GM18505 (cell line): ENCODE measurements around the gene HTRA1.

Experiments
- ATAC-seq: cut with Tn5 transposase; IDR thresholded peaks from one replicate; pipeline ENCODE4 v1.9.1; 2021; ENCODE audit not compliant: unreplicated experiment
- POLR2A ChIP-seq: IDR thresholded peaks from 4 replicates; pipeline ENCODE4 v1.6.1; 2011; ENCODE audit warnings: borderline replicate concordance; ENCODE audit not compliant: insufficient read depth, insufficient read length; ENCODE audit errors: extremely low read depth

HTRA1 gene

DNA sequence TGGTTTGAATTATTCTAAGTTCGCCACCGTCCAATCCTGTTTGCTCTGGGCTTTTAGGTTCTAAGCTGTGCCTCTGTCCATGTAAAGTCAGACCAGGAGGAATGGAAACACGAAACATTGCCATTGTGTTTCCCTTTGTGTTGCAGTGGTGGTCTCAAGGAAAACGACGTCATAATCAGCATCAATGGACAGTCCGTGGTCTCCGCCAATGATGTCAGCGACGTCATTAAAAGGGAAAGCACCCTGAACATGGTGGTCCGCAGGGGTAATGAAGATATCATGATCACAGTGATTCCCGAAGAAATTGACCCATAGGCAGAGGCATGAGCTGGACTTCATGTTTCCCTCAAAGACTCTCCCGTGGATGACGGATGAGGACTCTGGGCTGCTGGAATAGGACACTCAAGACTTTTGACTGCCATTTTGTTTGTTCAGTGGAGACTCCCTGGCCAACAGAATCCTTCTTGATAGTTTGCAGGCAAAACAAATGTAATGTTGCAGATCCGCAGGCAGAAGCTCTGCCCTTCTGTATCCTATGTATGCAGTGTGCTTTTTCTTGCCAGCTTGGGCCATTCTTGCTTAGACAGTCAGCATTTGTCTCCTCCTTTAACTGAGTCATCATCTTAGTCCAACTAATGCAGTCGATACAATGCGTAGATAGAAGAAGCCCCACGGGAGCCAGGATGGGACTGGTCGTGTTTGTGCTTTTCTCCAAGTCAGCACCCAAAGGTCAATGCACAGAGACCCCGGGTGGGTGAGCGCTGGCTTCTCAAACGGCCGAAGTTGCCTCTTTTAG lies 52.9 kb downstream of the HTRA1 start:
- no peak for TF ChIP-seq POLR2A
- no peak for ATAC-seq

DNA sequence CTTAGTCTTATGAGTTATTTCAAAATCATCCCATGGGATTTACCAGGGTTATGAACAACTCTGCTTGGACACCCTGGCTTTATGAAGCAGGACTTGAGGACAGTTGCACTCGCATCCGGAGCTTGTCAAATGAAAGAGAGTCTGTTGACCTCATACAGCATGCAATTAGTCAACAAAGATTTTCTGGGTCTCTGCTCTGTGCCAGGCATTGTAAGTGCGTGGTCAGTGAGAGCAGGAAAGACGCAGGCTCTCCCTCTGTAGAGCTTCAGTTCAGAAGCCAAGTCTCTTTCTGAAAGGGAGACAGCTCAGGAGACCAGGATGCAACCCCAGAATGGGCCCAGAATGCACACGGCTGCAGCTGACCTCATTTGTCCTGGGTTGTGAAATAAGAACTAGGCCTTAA lies 53.7 kb downstream of the HTRA1 start:
- no peak for TF ChIP-seq POLR2A
- ATAC-seq: no peak

DNA sequence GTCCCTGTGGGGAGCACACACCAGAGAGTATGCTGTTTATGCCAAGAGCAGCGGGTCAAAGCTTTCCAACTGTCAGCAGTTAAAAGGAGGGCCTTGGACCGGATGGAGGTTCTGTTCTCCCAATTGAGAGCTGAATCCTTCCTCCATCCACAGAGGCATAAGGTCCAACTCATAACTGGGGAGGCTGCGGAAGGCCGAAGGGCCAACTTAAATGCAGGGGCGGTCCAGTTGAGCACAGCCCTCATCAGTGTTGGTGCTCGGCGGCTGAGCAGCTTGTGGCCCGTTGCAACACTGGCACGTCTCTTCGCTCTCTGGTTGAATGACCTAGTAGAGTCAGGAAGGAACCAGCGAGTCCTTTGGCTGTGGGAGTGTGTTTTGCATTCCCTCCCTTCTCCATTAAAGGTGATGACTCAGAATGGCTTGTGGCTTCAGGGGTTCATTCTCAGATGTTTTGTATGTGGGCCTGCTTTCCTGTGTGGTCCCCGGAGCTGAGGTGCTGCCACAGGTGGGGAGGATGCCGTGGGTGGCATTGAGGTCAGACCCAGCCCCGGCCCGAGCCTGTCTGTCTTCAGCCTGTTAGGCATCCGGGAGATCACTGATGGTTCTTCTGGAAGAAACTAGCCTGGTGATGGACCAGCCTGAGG lies 54.4 kb downstream of the HTRA1 start:
- no peak for TF ChIP-seq POLR2A
- no peak for ATAC-seq

DNA sequence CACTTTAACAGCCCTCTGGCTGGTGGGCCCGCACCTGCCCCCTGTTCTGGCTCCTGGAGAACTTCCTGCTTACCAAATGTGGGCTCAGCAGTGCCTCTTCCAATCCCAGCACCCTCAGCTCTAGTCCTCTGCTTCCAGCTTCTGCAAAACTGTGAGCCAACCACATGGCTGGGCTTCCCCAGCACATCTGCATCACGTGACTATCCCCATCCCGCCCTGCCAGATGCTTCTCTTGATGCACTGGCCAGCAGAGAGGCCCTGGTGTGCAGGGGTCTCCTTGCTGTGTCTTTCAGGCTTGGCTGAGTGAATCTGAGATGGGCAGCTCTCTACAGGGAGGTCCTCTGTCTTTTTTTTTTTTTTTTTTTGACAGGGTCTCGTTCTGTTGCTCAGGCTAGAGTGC lies 55.4 kb downstream of the HTRA1 start:
- no peak for TF ChIP-seq POLR2A
- ATAC-seq: no peak

DNA sequence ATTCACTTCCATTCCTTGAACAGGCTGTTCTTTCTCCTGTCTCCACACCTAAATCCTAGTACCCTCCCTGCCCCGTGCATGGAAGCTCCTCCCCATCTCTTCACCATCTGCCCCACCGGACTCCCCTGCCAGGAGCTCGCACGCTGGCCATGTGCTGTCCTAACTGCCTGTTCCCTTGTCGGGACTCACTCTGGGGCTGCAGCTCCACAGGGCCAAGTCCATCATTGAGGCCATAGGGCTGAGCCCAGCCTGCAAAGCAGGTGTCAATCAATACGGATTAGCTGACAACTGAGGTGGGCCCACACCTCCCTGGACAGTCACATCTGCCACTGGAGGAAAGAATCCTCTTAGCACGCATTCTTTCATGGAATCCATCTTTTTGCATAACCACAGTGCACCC lies 57.8 kb downstream of the HTRA1 start:
- no peak for TF ChIP-seq POLR2A
- no peak for ATAC-seq

DNA sequence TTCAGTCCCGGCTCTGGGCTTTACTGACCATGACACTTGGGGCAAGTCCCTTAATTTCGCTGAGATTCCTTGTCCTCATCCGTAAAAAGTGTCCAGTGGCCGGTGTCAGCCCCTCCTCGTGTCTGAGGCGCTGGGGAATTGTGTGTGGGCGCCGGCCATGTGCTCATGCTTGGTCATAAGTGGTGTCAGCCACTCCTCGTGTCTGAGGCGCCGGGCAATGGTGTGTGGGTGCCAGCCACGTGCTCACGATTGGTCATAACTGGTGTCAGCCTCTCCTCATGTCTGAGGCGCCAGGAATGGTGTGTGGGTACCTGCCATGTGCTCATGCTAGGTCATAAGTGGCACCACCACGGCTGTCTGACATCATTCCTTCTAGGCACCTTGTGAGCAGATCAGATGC lies 58.5 kb downstream of the HTRA1 start:
- no peak for TF ChIP-seq POLR2A
- no peak for ATAC-seq

DNA sequence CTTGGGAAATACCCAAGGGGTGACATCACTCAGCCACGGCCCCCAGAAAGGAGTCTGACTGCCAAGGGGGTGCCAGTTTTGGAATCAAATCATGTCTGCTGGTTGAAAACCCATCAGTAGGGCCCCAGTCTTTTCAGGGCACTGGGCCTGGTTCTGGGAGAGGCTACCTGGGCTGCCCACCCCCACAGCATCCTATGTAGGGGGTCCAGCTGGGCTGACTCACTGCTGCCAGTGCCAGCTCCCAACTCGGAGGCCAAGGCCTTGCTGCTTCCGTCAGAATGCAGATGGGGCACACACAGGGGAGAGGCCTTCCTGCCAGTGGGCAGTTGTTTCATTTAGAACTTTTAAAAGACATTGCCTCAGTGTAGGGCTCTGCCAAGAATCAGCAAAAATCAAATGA lies 59.7 kb downstream of the HTRA1 start:
- TF ChIP-seq POLR2A: no peak
- ATAC-seq: no peak

DNA sequence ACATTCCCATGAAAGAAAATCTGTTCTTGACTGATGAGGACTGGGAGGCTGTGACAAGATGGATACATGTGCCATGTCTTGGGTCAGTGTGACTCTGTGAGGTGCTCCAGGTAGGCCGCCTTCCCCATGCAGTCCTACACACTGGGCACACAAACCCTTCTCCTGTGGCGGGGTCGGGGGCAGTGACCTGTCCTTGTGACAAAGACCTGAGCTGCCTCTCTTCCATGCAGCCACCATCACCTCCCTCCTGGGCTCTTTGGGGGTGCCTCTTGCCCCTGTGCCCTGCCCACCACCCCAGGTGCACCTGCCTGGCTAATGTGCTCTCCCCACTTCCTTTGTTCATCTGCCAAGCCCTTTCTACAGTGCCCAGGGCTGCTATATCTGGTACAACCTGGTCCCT lies 63.5 kb downstream of the HTRA1 start:
- TF ChIP-seq POLR2A: no peak
- ATAC-seq: no peak

DNA sequence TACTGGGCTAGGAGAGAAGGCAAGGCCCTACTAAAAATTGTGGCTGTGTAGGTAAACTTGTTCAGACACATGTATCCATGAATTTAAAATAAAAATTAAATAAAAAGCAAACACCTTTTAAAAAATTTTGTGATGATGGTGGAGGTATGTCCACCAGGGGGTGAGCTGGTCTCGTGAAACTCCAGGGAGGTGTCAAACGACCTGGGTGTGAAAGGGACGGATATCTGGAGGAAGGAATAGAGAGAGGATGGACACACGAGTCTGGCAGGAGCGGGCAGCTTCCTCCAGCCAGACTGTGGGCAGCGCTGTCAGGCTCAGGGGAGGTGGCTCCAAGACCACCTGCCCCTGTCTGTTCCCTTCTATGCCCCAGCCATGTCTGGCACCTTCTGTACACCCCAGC lies 64.4 kb downstream of the HTRA1 start:
- ATAC-seq: no peak
- no peak for TF ChIP-seq POLR2A

DNA sequence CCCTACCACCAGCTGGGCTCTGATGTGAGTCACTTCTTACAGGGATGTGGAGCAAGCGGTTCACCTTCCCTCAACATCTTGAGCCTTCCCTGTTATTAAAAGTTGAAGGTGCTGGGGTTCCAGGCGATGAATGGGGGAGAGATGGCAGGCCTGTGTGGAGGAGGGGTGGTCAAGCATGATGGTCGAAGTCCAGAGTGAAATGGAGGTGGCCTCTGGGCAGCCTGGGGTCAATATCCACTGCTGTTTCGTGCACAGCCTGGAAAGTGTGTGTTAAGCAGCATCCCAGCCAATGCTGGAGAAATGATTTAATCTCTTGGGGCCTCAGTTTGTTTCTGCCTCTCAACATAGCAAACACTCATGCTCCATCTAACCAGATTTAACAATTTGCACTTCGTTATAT lies 65.5 kb downstream of the HTRA1 start:
- no peak for TF ChIP-seq POLR2A
- ATAC-seq: no peak

DNA sequence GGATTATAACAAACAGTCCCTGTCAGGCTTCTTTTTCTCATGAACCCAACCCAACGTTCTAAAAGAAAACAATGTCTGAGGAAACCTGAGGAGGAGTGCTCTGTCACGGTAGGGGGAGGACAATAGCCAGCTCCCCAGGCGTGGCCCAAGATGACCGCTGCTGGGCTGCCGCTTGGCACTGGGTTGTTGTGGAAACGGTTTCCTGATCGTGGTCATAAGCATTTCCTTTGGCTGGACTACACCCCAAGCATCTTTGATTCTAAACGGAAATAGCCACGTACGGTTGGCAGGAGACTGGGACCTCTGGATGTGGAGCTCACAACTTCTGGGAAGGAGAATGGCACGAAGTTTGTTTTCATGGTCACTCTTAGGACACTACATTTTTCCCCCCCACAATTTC lies 68.8 kb downstream of the HTRA1 start:
- ATAC-seq: no peak
- no peak for TF ChIP-seq POLR2A

DNA sequence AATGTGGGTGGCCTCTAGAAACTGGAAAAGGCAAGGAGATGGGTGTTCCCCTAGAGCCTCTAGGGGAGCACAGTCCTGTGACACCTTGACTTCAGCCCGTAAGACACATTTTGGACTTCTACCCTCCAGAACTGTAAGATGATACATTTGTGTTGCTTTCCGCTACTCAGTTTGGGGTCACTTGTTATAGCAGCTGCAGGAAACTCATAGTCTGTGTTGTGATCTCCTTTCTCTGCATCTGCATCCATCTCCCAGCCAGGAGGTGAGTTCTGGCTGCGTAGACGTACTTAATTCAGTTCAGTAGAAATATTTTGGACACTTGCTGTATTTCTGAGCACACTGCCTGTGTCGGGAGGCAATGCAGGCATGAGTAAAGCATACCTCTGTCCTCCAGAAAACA lies 69.9 kb downstream of the HTRA1 start:
- TF ChIP-seq POLR2A: no peak
- ATAC-seq: no peak

DNA sequence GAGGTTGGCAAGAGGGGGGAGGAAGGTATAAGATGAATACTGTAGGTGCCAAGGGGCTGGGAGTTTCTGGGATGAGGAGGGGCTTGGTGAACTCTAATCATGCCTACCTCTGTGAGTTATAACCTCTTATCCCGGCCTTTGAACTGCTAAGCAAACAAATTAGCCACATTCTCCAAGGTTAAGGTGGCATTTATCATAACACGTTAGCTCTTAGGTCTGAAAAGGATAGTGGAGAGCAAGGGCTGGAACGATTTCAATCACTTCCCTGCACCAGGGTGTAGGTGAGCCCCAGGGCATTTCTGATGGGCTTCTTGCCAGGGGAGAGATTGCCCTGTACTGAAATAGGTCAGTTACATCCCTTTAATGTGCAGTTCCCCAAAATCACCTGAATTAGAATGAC lies 70.6 kb downstream of the HTRA1 start:
- TF ChIP-seq POLR2A: no peak
- ATAC-seq: no peak

DNA sequence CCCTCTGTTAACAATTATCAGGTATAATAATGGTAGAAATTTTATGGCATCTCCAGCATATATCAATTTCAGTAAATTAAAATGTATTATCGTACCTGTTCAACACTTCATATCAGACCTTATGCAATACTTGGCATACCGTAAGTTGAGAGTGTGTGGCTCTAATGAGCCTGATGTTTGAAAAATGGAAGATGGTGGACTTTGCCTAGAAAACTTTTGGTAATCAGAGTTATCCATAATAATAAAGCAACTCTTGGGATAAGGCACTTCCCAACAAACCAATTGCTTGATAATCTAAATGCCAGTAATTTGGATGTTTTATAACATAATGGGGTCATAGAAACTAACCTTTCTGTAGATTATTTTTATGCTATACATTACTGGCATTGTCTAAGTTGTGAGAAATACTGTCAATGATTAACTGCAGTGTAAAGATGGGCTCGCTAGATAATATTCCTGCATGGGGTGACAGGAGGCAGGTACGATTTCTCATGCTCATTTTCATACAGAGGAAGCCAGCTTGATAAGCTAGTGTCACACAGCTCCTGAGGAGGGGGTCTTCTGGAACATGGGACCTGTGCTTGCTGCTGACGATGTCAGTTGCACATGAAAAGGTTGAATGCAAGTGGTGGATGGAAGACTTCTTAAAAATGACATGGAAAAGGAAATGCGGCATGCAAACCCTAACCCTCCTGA lies 71.4 kb downstream of the HTRA1 start:
- ATAC-seq: no peak

More for the DNA sequence above, 71.4 kb downstream of the HTRA1 start:
- TF ChIP-seq POLR2A: no peak
